Measurements from ENCODE around the gene DNAJB8.

Gene DNAJB8

DNA sequence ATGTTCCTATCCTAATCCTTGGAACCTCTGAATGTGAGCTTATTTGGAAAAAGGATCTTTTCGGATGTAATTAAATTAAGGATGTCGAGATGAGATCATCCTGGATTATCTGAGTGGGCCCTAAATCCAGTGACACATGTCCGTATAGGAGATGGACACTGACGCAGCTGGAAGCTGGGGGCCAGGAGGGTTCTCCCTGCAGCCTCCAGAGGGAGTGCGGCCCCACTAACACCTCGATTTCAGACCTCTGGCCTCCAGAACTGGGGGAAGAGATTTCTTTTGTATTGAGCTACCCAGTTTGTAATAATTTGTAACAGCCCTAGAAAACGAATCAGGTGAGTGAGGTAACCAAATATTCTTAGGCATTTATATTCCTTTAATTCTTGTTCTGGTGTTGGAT lies 2.5 kb downstream of the DNAJB8 start:
- no peak for DNase-seq (ENCODE audit: low read depth)

GRCh38 chr3:128463771-128464170 lies 2.9 kb downstream of the DNAJB8 start:
- no peak for DNase-seq (ENCODE audit: low read depth)

DNA sequence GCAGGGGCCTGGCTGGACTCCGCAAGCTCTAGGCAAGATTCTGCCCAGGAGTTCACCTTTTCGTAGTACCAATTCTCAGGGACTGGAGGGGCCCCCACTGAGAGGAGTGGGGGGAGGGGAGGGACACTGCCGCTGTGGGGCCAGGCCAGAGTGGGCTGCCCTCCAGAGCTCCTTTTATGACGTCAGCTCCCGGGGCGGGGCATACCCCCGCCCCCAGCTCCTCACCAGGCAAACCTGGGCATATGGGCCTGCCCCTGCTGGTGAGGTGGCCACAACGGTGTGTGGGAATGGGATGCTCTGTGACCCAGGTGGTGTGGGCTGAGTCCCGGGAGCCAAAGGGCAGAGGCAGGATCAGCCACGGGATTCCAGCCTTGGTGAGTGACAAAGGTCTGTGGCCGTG lies 3.3 kb downstream of the DNAJB8 start:
- DNase-seq (ENCODE audit: low read depth) = no peak

DNA sequence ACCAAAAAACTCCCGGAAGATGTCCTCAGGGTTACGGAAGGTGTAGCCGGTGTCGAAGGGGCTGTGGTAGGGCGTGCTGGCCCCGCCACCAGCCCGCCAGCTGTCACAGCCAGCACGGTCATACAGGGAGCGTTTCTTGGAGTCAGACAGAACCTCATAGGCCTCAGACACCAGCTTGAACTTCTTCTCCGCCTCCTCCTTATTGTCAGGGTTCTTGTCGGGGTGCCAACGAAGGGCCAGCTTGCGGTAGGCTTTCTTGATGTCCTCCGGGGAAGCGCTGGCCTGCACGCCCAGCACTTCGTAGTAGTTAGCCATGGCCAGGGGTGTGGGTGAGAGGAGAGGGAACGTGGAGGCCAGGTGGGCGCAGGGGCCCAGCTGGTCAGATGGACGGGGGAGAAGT lies 3.8 kb downstream of the DNAJB8 start:
- no peak for DNase-seq (ENCODE audit: low read depth)

GRCh38 chr3:128462341-128462910 lies 4.3 kb downstream of the DNAJB8 start:
- DNase-seq (ENCODE audit: low read depth) = no peak

DNA sequence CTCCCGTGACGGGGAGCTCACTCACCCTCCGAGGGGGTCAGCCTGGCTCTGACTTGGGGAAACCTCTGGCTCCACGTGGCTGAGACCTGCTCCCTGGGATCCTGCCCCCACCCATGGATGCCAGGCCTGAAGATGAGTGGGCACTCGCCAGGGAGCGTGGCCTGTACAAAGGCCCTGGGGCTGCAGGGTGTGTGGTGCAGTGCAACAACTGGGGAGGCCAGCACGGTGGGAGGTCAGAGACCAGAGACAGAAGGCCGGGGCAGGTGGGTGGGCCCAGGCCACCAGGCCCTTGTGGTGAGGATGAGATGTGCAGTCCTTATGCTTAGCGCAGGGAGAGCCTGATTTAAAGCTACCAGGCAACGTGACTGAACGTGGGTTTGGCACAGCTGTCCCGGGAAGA lies 5.0 kb downstream of the DNAJB8 start:
- DNase-seq (ENCODE audit: low read depth) = no peak

GRCh38 chr3:128459461-128459820 lies 7.2 kb downstream of the DNAJB8 start:
- no peak for DNase-seq (ENCODE audit: low read depth)

DNA sequence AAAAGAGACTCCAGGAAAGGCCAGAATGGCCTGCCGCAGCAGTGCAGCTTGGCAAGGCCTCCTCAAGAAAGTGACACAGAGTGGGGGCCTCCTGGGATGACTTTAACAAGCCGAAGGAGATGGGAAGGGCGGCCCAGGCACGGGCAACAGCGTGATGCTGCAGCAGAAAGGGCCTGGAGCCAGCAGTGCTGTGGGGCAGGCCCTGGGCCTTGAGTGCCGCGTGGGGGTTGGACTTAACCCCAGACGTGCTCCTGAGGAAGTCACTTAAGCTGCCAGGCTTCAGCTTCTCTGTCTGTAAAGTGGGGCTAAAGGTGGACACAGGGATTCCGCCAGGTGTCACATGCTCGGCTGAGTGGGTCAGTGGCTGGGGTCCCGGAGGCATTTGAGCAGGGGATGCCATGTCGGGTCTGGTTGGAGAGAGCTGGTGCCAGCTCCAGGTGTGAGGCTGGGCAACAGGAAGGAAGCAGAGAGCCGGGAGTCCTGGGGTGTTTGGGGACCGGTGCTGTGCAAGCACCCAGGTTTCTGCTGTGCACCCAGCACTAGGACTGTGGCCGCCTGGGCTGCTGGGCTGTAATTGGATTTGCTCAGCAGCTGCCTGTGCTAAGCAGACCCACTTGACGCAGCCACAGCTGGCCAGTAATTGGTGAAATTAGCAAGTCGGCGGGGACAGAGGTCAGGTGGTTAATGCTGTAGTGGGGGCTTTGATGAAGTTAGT lies 7.8 kb downstream of the DNAJB8 start:
- no peak for DNase-seq (ENCODE audit: low read depth)

- no peak for DNase-seq (ENCODE audit: low read depth)
These were observed 8.8 kb downstream of the DNAJB8 start for GRCh38 chr3:128457937-128458336.

DNA sequence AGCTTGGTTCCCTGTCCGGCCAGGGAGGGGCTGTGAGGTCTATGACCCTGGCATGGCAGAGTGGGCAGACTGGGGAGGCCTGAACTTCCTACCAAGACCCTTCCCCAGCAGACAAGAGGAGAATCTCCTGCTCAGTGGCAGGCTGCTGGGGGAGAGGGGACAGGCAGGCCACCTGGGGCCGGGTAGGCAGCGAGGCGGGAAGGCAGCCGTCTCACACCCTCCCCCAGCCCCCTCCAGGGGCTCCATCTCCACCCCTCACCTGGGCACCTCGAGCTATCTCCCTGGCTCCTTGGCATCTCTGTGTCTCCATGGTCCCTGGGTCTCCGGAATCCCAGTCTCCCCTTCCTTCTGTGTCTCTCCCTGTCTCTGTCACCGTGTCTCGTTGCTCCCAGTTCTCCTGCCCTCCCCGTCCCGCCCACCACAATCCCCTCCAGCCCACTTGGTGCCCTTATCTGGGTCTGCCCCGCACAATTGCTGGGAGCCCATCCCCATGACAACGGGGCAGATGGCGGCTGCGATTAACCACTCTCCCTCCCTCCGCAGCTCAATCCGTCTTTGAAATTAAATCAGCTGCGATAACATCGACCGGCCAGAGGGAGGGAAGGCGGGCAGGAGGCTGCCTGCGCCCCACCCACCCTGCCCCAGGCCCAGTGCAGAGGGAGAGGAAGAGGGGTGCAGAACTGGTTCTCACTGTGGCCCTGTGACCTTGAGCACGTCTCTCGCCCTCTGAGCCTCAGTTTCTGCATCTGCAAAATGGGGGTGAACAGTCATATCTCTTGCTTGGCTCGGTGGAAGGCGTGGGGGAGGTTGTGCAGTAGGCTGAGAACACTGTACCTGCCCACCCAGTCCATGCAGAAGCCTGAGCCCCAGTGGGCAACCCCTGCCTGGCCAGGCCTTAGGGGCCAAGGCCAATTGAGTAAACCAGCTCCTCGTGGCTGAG lies 9.6 kb downstream of the DNAJB8 start:
- DNase-seq (ENCODE audit: low read depth) = no peak

GRCh38 chr3:128455786-128456748 lies 10.6 kb downstream of the DNAJB8 start:
- no peak for DNase-seq (ENCODE audit: low read depth)

DNA sequence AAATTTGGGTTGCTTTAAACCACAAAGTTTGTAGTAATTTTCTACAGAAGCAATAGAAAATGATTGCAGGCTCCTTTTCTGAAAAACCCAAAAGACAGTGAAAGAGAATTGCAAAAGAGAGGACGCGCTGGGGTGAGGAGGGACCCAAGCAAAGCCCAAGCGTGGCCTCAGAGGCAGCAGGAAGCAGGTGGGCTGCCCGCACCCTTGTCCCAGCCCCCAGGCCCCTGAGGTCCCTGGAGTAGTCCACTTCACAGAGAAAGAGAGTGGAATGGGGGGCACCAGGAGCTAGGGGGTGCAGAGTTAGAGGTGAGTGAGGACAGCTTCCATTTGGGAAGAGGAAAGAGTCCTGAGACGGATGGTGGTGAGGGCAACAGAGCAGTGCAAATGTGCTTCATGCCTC lies 11.6 kb downstream of the DNAJB8 start:
- no peak for DNase-seq (ENCODE audit: low read depth)

DNA sequence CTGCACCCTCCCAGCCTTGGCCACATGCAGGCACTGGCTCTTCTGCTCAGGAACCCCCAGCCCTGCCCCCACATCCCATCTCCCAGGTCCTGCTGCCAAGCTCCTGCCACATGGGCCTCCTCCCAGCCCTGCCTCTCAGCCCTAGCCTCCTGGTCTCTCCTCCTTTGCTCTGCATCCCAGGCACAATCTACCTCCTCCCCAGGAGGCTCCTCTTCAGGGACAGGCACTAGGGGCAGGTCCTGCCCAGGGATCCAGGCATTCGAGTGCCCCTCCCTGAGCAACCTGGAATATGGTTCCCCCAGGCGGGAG lies 12.4 kb downstream of the DNAJB8 start:
- DNase-seq (ENCODE audit: low read depth) = no peak

GRCh38 chr3:128453501-128454309 lies 13.0 kb downstream of the DNAJB8 start:
- DNase-seq (ENCODE audit: low read depth) = no peak

DNA sequence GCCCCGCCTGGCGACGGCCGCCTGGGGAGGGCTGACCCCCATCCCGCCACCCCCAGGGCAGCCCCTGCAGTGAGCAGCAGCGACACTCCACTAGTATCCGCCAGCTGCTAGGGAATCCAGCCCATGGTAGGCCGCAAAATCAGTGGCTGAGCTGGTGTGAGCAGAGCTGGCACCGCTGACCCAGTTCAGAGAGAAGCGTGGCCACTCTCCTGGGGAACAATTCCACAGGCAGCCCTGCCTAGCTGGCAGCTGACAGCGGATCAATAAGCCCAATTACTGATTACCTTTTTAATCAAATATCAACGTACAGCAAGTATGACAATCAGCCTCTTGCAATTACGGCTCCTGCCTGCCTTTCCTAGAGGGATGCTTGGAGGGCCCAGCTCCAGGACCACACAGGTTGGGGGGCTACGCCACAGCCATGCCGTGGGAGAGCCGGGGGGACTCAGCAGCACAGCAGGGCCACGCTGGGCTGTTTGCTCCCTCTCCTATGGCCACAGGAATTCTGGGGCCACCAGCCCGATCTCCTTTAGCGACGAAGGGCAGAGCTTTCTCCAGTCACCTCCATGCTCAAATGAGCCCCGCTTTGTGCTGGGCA lies 13.9 kb downstream of the DNAJB8 start:
- DNase-seq (ENCODE audit: low read depth) = no peak

GRCh38 chr3:128452120-128452519 lies 14.6 kb downstream of the DNAJB8 start:
- no peak for DNase-seq (ENCODE audit: low read depth)

- no peak for DNase-seq (ENCODE audit: low read depth)
These were observed 17.5 kb downstream of the DNAJB8 start for GRCh38 chr3:128449111-128449638.

DNA sequence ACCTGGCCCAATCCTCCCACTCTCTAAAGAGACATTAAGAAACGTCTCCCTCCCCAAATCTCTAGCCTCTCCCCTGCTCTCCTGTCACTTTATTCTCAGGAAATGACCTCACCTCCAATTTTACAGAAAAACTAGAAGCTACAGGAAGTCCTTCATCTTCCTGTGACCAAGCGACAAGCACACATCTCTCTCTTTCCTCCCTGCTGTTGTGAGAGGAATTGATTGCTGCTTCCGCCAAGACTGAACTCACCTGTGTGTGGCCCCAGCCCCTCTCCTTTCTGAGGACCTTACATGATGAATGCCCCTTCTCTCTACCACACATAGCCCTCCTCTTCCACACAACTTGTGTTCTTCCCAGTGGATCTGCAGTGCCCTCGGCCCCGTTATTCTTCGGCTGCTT lies 18.2 kb downstream of the DNAJB8 start:
- no peak for DNase-seq (ENCODE audit: low read depth)

- no peak for DNase-seq (ENCODE audit: low read depth)
These were observed 19.1 kb downstream of the DNAJB8 start for GRCh38 chr3:128447561-128448013.

- no peak for DNase-seq (ENCODE audit: low read depth)
These were observed 19.9 kb downstream of the DNAJB8 start for GRCh38 chr3:128446821-128447220.
